SK-N-SH (cell line): ENCODE results near the gene SFT2D1.

Source experiments
- CTCF ChIP-seq: fragments of 200-600 bp; sonication (generic); IDR thresholded peaks from 2 replicates; pipeline ENCODE4 v1.6.1; 2017; ENCODE audit warnings: antibody characterized with exemption, mild to moderate bottlenecking, moderate library complexity
- EZH2phosphoT487 ChIP-seq: fragments of 200-600 bp; sonication (generic); IDR thresholded peaks from 2 replicates; pipeline ENCODE4 v1.6.1; 2017; ENCODE audit warnings: low read depth, mixed run types, mild to moderate bottlenecking, antibody characterized with exemption, moderate library complexity, borderline replicate concordance
- FOXJ3 ChIP-seq: sonication (generic); formaldehyde crosslinking; IDR thresholded peaks from 2 replicates; pipeline ENCODE4 v1.5.1; 2020; ENCODE audit warnings: mild to moderate bottlenecking, missing genetic modification reagents
- FOXM1 ChIP-seq: IDR thresholded peaks from 2 replicates; pipeline ENCODE4 v1.4.0; 2012; ENCODE audit warnings: low read depth, mild to moderate bottlenecking
- GABPA ChIP-seq: IDR thresholded peaks from 2 replicates; pipeline ENCODE4 v1.4.0; 2012; ENCODE audit warnings: low read depth, mild to moderate bottlenecking
- JUND ChIP-seq: IDR thresholded peaks from 2 replicates; pipeline ENCODE4 v1.4.0; 2012
- POLR2AphosphoS5 ChIP-seq: IDR thresholded peaks from 2 replicates; pipeline ENCODE4 v1.6.1; 2012; ENCODE audit warnings: low read depth, low read length
- RFX5 ChIP-seq: IDR thresholded peaks from 2 replicates; pipeline ENCODE4 v1.6.1; 2012; ENCODE audit warnings: mild to moderate bottlenecking, improper control_type of control experiment, low read length
- TAF1 ChIP-seq: IDR thresholded peaks from 2 replicates; pipeline ENCODE4 v1.6.1; 2012; ENCODE audit warnings: low read depth, mild to moderate bottlenecking, low read length, moderate library complexity, borderline replicate concordance
- USF1 ChIP-seq: IDR thresholded peaks from 2 replicates; pipeline ENCODE4 v1.4.0; 2012; ENCODE audit warnings: low read depth, borderline replicate concordance
- YY1 ChIP-seq: IDR thresholded peaks from 2 replicates; pipeline ENCODE4 v1.4.0; 2012; ENCODE audit warnings: low read depth, mild to moderate bottlenecking
- ZBTB33 ChIP-seq: IDR thresholded peaks from 2 replicates; pipeline ENCODE4 v1.4.0; 2012; ENCODE audit warnings: low read depth, borderline replicate concordance
- TF ChIP-seq, protein P1 (sequence below): fragments of 150-350 bp; IDR thresholded peaks from 2 replicates; pipeline ENCODE4 v1.6.1; 2017; ENCODE audit warnings: antibody characterized with exemption, low read length, low read depth, borderline replicate concordance
- TF ChIP-seq, protein P2 (sequence below): IDR thresholded peaks from 2 replicates; pipeline ENCODE4; 2012

DNA sequence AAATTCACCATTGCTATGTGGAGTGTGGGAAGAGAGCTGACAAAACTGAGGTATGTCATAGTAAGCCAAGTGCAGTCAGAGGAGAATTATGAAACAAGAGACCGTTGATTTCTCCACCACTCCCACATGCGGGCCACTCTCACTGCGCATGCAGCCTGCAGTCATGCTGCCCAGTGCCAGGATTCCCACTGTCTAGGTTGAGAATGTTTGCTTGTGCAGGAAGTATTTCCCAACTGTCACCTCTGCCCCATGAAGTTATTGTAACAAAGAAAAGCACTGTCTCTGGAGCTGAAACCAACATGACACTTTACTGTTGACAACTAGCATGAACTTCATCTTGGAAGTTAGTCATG lies 18.7 kb upstream of the SFT2D1 start:
- TF ChIP-seq TAF1 (no peak), CTCF (no peak), EZH2phosphoT487 (no peak), RFX5 (no peak), YY1 (no peak), FOXJ3 (CRISPR knock-in tag) (no peak), USF1 (no peak), FOXM1 (no peak), ZBTB33 (no peak), GABPA (no peak), POLR2AphosphoS5 (no peak), JUND (no peak)
- TF ChIP-seq, protein P1, sequence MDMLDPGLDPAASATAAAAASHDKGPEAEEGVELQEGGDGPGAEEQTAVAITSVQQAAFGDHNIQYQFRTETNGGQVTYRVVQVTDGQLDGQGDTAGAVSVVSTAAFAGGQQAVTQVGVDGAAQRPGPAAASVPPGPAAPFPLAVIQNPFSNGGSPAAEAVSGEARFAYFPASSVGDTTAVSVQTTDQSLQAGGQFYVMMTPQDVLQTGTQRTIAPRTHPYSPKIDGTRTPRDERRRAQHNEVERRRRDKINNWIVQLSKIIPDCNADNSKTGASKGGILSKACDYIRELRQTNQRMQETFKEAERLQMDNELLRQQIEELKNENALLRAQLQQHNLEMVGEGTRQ = no peak
- TF ChIP-seq, protein P2, sequence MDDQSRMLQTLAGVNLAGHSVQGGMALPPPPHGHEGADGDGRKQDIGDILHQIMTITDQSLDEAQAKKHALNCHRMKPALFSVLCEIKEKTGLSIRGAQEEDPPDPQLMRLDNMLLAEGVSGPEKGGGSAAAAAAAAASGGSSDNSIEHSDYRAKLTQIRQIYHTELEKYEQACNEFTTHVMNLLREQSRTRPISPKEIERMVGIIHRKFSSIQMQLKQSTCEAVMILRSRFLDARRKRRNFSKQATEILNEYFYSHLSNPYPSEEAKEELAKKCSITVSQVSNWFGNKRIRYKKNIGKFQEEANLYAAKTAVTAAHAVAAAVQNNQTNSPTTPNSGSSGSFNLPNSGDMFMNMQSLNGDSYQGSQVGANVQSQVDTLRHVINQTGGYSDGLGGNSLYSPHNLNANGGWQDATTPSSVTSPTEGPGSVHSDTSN = no peak
